Measurements from ENCODE around the gene NRG2.

- no peak for TF ChIP-seq POLR2AphosphoS5 (IDR thresholded peaks at IDR 0.05; ENCODE audit: low read depth, low read length)
- no peak for TF ChIP-seq REST (IDR thresholded peaks at IDR 0.05; ENCODE audit: insufficient read depth in 1 of 2, low read depth in 2 of 2, low read length in 2 of 2)
- no peak for TF ChIP-seq TAF1 (IDR thresholded peaks at IDR 0.05; ENCODE audit: borderline replicate concordance, insufficient read depth, low read length)
Observed at GRCh38 chr5:140041492-140042392, 1.4 kb downstream of the NRG2 start.

Measured in PFSK-1 (cell line).